ENCODE measurements around the gene GPR107. TPM values are rescaled to one million over a fixed set of nuclear protein-coding genes. Genes with fewer than 3 reads are reported as not detected.

GPR107 gene
- total and polyA plus RNA-seq, 2 experiments from 2014 or later = 6.2 to 30.7 TPM

- TF ChIP-seq NANOG (IDR thresholded peaks at IDR 0.05; ENCODE audit: borderline replicate concordance) (no peak), CTCF (conservative IDR thresholded peaks at IDR 0.05; ENCODE audit: low read depth in 2 of 2) (no peak), REST (IDR thresholded peaks at IDR 0.05; ENCODE audit: unreplicated experiment) (no peak), EZH2 (IDR thresholded peaks at IDR 0.05; ENCODE audit: low read depth, unreplicated experiment) (no peak), POLR2AphosphoS5 (IDR thresholded peaks at IDR 0.05; ENCODE audit: low read depth) (no peak), ETS1 (IDR thresholded peaks at IDR 0.05) (no peak), JUNB (IDR thresholded peaks at IDR 0.05; ENCODE audit: unreplicated experiment) (no peak), EZH2phosphoT487 (IDR thresholded peaks at IDR 0.05; ENCODE audit: unreplicated experiment) (no peak), CREB1 (CRISPR knock-in tag; IDR thresholded peaks at IDR 0.05; ENCODE audit: low read depth) (no peak)
- Histone ChIP-seq H3K4me1 (ENCODE audit: insufficient read depth) (0 out of 2 replicates have a peak, but pooled peaks cover 5% of the 10 kb centered on the region), H2AFZ (no peak overlapping the region), H3K4me3 (no peak overlapping the region), H3K27ac (ENCODE audit: low read depth) (no peak overlapping the region), H4K20me1 (replicated peaks; ENCODE audit: insufficient read depth) (0 out of 2 replicates have a peak, but pooled peaks cover 3% of the 10 kb centered on the region), H3K27me3 (ENCODE audit: insufficient read depth) (no peaks in the 10 kb centered on the region), H3K4me2 (no peak overlapping the region), H3K36me3 (ENCODE audit: insufficient read depth) (no peaks in the 10 kb centered on the region), H3F3A (replicated peaks; ENCODE audit: low read depth) (no peaks in the 10 kb centered on the region), H3K9me2 (ENCODE audit: insufficient read depth) (no peaks in the 10 kb centered on the region), H3K79me2 (replicated peaks; ENCODE audit: insufficient read depth) (peaks cover 66% of the 10 kb centered on the region)
- no peaks in the 10 kb centered on the region for H3K36me3 Mint-ChIP-seq (ENCODE audit: low read depth)
- no peaks in the 10 kb centered on the region; the same call in 2 of the 3 replicates for H3K9me3 Mint-ChIP-seq
- DNase-seq (ENCODE audit: low spot score) (no peak), ATAC-seq (no peak)
- peaks cover 23% of the 10 kb centered on the region for H3K4me1 Mint-ChIP-seq
- no peak overlapping the region; the same call in 1 of the 2 replicates for H3K27ac Mint-ChIP-seq
- H3K27me3 Mint-ChIP-seq (ENCODE audit: insufficient read depth, low read depth, poor library complexity) = peaks cover 16% of the 10 kb centered on the region
- no peak overlapping the region for H3K4me3 Mint-ChIP-seq
Observed at GRCh38 chr9:130177898-130178805, 124.4 kb downstream of the GPR107 start.

Data from GM23338 (cell line).